Suprapubic skin (tissue), 4 donors: ENCODE results near the gene ADRA2C.

ENCODE experiments used
- EP300 ChIP-seq: sonication (generic); formaldehyde crosslinking; IDR thresholded peaks from one replicate; pipeline ENCODE4 v1.6.1; 2017; ENCODE audit warnings: antibody characterized with exemption
- POLR2AphosphoS5 ChIP-seq, 3 donors: sonication (generic); formaldehyde crosslinking; IDR thresholded peaks; one replicate each; pipeline ENCODE4 v1.6.1; 2017; ENCODE audit warnings: antibody characterized with exemption in 3 of 3
- TF ChIP-seq, protein P1 (sequence below), 2 donors: fragments of 200-600 bp in 1 of 2; fragments of 450-650 bp in 1 of 2; sonication (generic) in 1 of 2; IDR thresholded peaks; one replicate each; pipeline ENCODE4 v1.5.1; 2016 to 2019; ENCODE audit warnings: antibody characterized with exemption in 2 of 2, mild to moderate bottlenecking in 1 of 2, moderate library complexity in 1 of 2

- TF ChIP-seq, protein P1, sequence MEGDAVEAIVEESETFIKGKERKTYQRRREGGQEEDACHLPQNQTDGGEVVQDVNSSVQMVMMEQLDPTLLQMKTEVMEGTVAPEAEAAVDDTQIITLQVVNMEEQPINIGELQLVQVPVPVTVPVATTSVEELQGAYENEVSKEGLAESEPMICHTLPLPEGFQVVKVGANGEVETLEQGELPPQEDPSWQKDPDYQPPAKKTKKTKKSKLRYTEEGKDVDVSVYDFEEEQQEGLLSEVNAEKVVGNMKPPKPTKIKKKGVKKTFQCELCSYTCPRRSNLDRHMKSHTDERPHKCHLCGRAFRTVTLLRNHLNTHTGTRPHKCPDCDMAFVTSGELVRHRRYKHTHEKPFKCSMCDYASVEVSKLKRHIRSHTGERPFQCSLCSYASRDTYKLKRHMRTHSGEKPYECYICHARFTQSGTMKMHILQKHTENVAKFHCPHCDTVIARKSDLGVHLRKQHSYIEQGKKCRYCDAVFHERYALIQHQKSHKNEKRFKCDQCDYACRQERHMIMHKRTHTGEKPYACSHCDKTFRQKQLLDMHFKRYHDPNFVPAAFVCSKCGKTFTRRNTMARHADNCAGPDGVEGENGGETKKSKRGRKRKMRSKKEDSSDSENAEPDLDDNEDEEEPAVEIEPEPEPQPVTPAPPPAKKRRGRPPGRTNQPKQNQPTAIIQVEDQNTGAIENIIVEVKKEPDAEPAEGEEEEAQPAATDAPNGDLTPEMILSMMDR (IDR thresholded peaks at IDR 0.05) = no peak
- TF ChIP-seq EP300 = no peak
- no peak for TF ChIP-seq POLR2AphosphoS5 (IDR thresholded peaks at IDR 0.05)
These were observed 47.0 kb upstream of the ADRA2C start for GRCh38 chr4:3719191-3719590.
